HUDEP-2 (cell line): Measurements from ENCODE around the gene MICAL3.
A peak's percentile ranks its signal among the peaks of the same experiment; 100 is the strongest.

Experiments used
- DNase-seq, 76 experiments: peaks; one replicate each; lab custom pipeline; 2025; ENCODE audit not compliant: unreplicated experiment in 76 of 76; lab: John Stamatoyannopoulos, UW

Gene MICAL3

DNA sequence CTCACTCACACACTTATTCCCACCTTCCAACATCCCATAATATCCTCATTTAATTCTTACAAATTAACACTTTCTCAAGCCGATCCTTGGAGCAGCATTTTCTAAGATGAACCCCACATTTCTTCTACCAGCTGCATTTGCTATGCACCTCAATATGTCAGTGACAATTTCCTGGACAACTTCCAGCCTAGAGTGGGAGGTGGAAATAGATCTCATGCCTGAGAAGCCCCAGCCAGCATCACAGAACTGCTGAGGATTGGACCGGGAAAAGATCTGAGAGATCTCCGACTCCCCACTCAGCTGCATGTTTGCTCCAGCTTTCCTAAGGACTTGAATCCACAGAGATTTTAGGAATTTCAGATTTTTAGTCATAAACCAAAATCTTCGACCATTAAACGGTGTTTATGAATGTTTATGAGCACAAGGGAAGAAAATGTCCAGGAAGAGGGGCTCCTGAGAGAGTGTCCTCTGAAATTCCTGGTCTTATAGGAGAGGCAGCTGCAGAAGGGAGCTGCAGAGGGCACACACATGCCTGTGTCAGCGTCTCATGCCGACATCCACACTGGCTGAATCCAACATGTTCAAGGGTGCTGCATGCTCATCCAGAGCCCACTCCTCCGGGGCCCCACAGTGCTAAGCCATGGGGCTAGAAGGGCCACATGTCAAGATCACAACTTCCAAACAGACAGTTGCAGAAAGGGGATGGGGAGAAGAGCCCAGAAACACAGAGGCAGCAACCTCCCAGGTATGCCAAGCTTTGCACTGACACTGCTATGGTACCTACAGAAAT lies 68.6 kb downstream of the MICAL3 start:
- DNase-seq = no peak

- no peak for DNase-seq
These were observed 69.3 kb downstream of the MICAL3 start for GRCh38 chr22:17954860-17955587.

GRCh38 chr22:17954200-17954859 lies 70.0 kb downstream of the MICAL3 start:
- no peak for DNase-seq

DNA sequence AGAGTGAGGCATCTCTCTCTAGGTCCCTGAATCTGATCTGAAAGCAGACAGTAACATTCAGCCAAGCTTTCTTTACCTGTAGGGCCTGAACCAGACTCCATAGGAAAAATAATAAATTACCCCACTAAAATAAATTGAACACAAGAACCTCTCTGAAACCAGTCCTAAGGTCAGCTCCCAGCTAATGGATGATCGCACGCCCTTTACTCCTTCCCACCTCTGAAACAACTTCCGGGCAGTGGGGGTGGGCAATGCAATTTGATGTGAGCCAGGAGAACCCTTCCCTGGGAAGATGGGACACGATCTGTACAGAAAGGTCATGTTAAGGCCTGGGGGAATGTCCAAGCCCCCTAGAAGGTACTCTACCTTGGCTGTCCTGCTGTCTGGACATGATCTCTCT lies 71.2 kb downstream of the MICAL3 start:
- no peak for DNase-seq

- DNase-seq = peak in 65 of 76 experiments; percentile 20 to 79 (median 57)
These were observed 72.0 kb downstream of the MICAL3 start for GRCh38 chr22:17952273-17952801.

DNA sequence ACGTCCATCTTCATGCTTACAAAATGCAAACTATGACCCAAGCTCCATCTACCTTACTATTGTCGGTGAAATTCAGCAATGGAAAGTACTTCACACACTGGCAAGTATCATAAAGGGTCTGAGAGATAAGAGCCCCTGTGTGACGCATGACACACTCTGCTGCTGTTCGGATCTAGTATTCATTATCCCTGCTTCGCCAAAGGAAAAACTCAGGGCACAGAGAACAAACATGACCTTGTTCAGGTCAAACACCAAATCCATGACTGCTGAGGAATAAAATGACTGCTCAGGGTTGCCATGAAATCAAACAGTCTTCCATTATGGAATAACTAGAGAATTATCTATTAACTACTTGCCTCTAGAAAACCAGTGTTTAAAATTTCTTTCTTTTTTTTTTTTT lies 73.0 kb downstream of the MICAL3 start:
- no peak for DNase-seq

DNA sequence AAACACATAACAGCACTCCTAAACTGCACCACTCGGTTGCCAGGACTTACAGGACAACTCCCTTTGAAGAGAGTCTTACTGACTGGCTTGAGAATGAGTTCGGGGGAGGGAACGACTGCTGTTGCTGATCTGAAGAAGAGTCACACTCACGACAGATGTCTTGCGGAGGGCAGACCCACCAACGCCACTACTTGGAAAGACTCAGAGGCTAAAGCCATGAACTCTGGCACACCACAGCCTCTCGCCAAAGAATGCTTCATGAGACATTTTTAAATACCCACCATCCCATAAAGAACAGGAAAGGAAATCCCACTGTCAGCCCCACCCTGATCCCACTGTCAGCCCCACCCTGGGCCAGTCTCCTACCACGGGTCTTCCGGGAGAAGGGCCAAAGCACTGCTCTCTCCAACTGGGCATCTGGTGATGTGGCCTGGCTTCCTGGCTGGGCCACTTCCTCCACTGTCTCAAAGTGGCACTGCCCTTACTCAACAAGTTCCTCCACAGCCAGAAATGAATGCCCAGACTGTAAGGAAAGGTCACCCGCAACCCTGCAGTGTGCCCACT lies 73.6 kb downstream of the MICAL3 start:
- DNase-seq = peak in 13 of 76 experiments; percentile 4 to 42 (median 17)

DNA sequence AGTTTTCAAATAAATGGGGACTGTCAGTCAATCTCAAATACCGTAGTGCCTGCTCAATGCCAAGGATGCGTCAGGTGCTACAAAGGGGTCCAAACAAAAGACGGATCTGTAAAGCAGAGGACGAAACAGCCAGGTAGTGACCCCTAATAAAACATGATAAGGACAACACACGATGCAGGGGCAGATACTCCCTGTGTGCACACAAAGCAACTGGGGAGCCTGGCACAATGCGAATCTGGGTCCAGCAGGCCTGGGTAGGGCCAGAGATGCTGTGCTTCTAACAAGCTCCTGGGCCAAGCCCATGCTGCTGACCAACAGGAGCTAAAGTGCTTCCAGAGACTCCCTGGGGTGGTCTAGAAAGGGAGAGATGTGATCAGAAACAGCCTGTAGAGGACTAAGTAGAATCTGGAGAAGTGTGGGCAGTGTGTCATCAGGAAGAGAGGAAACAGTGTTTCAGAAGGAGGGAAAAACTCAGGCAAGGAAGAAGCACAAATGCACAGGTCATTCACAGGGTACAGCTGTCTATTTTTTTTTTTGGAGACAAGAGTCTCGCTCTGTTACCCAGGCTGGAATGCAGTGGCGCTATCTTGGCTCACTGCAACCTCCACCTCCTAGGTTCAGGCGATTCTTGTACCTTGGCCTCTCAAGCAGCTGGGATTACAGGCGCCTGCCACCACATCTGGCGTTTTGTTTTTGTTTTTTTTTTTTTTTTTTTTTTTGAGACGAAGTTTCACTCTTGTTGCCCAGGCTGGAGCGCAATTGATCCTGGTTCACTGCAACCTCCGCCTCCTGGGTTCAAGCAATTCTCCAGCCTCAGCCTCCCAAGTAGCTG lies 74.5 kb downstream of the MICAL3 start:
- DNase-seq = no peak

- DNase-seq = no peak
These were observed 76.3 kb downstream of the MICAL3 start for GRCh38 chr22:17948101-17948500.

GRCh38 chr22:17946662-17947367 lies 77.5 kb downstream of the MICAL3 start:
- DNase-seq = no peak

GRCh38 chr22:17945888-17946648 lies 78.3 kb downstream of the MICAL3 start:
- DNase-seq = no peak

DNA sequence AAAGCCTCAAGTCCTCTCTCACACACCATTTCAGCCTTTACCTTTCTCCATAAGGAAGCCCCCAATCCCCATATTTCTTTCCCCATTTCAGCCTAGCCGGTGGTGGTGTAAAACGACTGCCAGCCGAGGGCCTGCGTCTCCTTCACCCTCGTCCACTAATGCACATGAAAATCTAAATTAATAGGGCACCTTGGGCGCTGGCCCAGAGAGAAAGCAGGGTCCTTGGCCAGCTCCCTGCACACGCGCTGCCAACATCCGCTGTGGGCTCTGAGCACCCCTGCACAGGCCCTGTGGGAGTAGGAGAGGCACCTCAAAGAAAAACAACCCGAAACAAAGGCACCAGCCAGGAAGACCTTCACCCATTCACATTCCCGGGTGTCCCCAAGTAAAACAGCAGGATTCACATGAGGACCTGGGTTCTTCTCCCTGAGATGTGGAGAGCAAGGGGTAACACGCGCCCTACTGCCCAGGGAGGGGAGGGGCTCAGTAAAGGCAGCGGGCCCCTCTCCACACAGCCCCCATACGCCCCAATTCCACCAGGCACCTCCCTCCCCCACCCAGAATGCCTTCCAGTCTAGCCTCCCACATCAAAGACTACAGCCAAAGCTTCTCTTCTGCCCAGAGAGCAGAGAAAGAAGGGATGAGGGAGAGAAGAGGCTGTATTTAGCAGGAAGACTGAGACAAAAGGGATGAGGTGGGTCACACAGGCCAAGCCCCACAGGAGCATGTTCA lies 79.0 kb downstream of the MICAL3 start:
- no peak for DNase-seq

- no peak for DNase-seq
These were observed 80.1 kb downstream of the MICAL3 start for GRCh38 chr22:17944256-17944655.

DNA sequence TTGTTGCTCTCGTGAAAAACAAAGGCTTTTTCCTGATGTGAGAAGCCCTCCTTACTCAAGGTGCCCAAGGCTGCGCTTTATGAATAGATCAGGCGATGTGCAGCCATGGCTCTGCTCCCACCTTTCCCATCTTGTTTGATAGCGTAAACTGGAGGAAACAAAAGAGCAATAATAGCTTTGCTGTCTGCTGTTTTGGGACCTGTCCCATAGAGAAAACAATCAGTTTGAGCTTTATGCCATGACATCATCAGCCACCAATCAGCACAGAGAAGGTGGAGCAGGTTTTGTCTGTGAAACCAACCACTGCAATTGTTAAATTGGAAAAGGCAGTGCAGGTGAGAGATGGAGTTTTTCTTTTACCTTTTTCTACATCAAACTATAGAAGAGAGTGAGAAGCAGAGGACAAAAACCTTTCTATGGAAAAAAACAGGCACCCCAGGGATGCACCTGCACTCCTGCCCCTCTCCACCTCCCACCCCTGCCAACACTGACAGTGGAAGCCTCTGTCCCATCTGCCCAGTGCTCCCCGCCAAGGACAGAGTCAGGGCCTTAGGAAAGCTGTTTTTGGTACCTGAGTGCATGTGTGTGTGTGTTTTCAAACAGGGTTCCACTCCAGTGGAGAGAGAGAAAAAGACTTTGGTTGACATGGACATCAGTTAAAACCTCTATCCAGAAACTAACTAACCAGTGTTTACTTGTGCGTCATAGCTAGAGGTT lies 80.7 kb downstream of the MICAL3 start:
- no peak for DNase-seq

DNA sequence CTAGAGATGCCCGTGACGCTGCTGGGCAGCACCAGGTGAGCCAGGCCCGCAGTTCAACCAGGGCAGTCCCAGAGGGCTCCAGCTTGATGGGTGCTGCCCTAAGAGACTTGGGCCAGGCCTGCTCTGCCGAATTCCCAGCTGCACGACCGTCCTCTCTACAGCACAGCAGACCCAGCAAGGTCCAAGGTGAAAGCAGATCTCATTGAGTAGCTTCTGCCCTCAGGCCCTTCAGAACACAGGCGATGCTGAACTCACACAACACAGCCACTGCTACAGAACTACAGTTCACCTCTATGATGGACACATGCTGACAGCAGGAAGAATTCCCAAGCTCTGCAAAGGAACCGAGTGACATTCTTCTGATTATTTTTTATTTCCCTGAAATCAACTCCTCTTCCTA lies 81.6 kb downstream of the MICAL3 start:
- no peak for DNase-seq

GRCh38 chr22:17941471-17942406 lies 82.6 kb downstream of the MICAL3 start:
- no peak for DNase-seq
